Stimulated activated CD4-positive, alpha-beta T cell treated with anti-CD3 and anti-CD28 coated beads, Interleukin-15, amount 100 ng/mL, for 1 hour (primary cell): ENCODE measurements around the gene ERAS.
"Not testable (repeated sequence)": the region's sequence is repeated elsewhere in the genome, so short reads cannot be mapped to it uniquely, and the experiment has no call there.

Experiments
- DNase-seq, 2 donors: peaks; one replicate each; pipeline ENCODE4 v3.0.0-alpha.2; 2020; ENCODE audit warnings: low read depth in 1 of 2, low spot score in 1 of 2

ERAS gene

GRCh38 chrX:48794911-48795515 lies 31.3 kb upstream of the ERAS start:
- DNase-seq = no peak

- DNase-seq = no peak
Measured at GRCh38 chrX:48798318-48798717, 28.0 kb upstream of the ERAS start.

GRCh38 chrX:48800574-48801279 lies 25.6 kb upstream of the ERAS start:
- DNase-seq = no peak

- peak; percentile 85 to 87 for DNase-seq
Measured at GRCh38 chrX:48801280-48802088, 24.8 kb upstream of the ERAS start, which contains the start of gene HDAC6. Gene HDAC6 (plus strand): TSS chrX:48802067. CDS start chrX:48802693, 626 bp downstream.

GRCh38 chrX:48802089-48802904 lies 24.0 kb upstream of the ERAS start:
- DNase-seq = peak in 1 of 2 donors; percentile 28

GRCh38 chrX:48802905-48803200 lies 23.5 kb upstream of the ERAS start:
- DNase-seq = no peak

GRCh38 chrX:48806081-48806480 lies 20.2 kb upstream of the ERAS start:
- DNase-seq = no peak

- no peak for DNase-seq
Measured at GRCh38 chrX:48813644-48814043, 12.7 kb upstream of the ERAS start.

- DNase-seq = no peak
Measured at GRCh38 chrX:48814722-48815121, 11.6 kb upstream of the ERAS start.

GRCh38 chrX:48815266-48815665 lies 11.0 kb upstream of the ERAS start:
- DNase-seq = no peak

- DNase-seq = no peak
Measured at GRCh38 chrX:48816014-48816810, 10.1 kb upstream of the ERAS start.

- DNase-seq = no peak
Measured at GRCh38 chrX:48818098-48818497, 8.2 kb upstream of the ERAS start.

GRCh38 chrX:48818866-48819265 lies 7.4 kb upstream of the ERAS start:
- DNase-seq = no peak

- DNase-seq = not testable (repeated sequence)
Measured at GRCh38 chrX:48819394-48819793, 6.9 kb upstream of the ERAS start.

GRCh38 chrX:48823053-48823452 lies 3.3 kb upstream of the ERAS start:
- DNase-seq = no peak

- DNase-seq = no peak
Measured at GRCh38 chrX:48824066-48824465, 2.2 kb upstream of the ERAS start.

- DNase-seq = no peak
Measured at GRCh38 chrX:48826876-48827653, 752 bp downstream of the ERAS start.

- no peak for DNase-seq
Measured at GRCh38 chrX:48827654-48827968, 1.3 kb downstream of the ERAS start.

GRCh38 chrX:48829016-48829735 lies 2.9 kb downstream of the ERAS start:
- no peak for DNase-seq
